ENCODE results near the gene DBX1. TPM values are rescaled to one million over a fixed set of nuclear protein-coding genes. Genes with fewer than 3 reads are reported as not detected.

The DBX1 gene
- total RNA-seq, 1 experiment from 2014 or later = not detected

DNA sequence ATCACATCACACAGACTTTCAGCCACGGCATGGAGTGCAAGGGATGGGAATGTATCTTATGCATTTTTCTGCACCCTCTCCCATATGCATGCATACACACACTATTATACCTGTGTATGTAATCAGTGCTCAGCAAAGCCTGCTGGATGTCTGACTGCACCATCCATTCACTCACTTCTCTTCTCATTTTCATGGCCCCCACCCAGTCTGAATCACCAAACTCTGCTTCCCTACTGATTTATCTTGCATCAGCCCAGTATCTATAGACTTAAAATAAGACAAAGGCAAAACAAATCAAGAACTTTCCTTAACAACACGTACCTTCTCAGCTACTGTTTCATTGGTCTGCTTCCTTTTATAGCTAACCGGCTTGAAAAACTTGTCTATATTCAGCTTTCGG is 21.6 kb downstream of the DBX1 start:
- H3K4me1 ChIP-seq (ENCODE audit: insufficient read depth, low read length) = no peaks in the 10 kb centered on the region
- no peak overlapping the region for H3K9ac ChIP-seq (ENCODE audit: low read length)
- no peaks in the 10 kb centered on the region for H3K9me2 ChIP-seq (replicated peaks; ENCODE audit: low read length)
- intact Hi-C loops (cut with micrococcal nuclease) = no loop called here
- H3K4me2 ChIP-seq (ENCODE audit: low read length) = no peak overlapping the region
- DNase-seq (no peak), ATAC-seq (no peak)
- BruUV-seq (replicated peaks) = no TSS peak
- H3K79me2 ChIP-seq (ENCODE audit: low read length) = no peaks in the 10 kb centered on the region
- POLR2A ChIA-PET (ENCODE audit: unreplicated experiment) = no interaction called here
- TF ChIP-seq EZH2 (IDR thresholded peaks at IDR 0.05; ENCODE audit: low read length, unreplicated experiment) = no peak
- TF ChIP-seq, protein P1, sequence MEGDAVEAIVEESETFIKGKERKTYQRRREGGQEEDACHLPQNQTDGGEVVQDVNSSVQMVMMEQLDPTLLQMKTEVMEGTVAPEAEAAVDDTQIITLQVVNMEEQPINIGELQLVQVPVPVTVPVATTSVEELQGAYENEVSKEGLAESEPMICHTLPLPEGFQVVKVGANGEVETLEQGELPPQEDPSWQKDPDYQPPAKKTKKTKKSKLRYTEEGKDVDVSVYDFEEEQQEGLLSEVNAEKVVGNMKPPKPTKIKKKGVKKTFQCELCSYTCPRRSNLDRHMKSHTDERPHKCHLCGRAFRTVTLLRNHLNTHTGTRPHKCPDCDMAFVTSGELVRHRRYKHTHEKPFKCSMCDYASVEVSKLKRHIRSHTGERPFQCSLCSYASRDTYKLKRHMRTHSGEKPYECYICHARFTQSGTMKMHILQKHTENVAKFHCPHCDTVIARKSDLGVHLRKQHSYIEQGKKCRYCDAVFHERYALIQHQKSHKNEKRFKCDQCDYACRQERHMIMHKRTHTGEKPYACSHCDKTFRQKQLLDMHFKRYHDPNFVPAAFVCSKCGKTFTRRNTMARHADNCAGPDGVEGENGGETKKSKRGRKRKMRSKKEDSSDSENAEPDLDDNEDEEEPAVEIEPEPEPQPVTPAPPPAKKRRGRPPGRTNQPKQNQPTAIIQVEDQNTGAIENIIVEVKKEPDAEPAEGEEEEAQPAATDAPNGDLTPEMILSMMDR (conservative IDR thresholded peaks at IDR 0.05; ENCODE audit: low read depth, low read length) = no peak
- no peak for TF ChIP-seq EZH2phosphoT487 (IDR thresholded peaks at IDR 0.05; ENCODE audit: borderline replicate concordance, low read length)
- H3K4me3 ChIP-seq (ENCODE audit: low read length) = no peak overlapping the region
- no peak overlapping the region for H2AFZ ChIP-seq (ENCODE audit: low read length)
- no peak overlapping the region for H3K27ac ChIP-seq (ENCODE audit: low read length)
- H4K20me1 ChIP-seq (ENCODE audit: low read length) = no peaks in the 10 kb centered on the region
- no peaks in the 10 kb centered on the region for H3K36me3 ChIP-seq (ENCODE audit: low read depth, low read length)
- H3K27me3 ChIP-seq (ENCODE audit: low read length) = 0 out of 2 replicates have a peak, but pooled peaks cover 15% of the 10 kb centered on the region
- CTCF ChIA-PET = no interaction called here
- no peaks in the 10 kb centered on the region for H3F3A ChIP-seq (ENCODE audit: low read length, unreplicated experiment)
- H3K9me3 ChIP-seq (ENCODE audit: low read length) = no peaks in the 10 kb centered on the region

DNA sequence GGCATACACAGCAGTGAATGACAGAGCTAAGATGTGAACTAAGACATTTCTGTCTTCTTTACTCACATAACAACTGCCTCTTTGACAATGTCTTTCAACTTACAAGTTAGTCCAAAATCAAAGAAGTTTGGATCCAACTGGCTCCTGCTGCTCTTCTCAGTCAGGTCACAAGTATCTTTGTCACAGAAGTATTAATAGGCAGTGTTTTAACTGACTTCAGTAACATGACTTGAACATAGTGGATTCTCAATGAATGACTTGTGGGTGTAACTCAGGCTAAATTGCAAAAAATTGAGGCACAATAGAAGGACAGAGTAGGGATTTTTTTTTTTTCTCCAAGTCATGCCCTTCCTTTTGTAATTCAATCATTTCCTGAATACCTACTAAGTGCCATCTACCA is 22.6 kb downstream of the DBX1 start:
- DNase-seq = no peak
- POLR2A ChIA-PET (ENCODE audit: unreplicated experiment) = no interaction called here
- no peaks in the 10 kb centered on the region for H3K79me2 ChIP-seq (ENCODE audit: low read length)
- H3K27me3 ChIP-seq (ENCODE audit: low read length) = 0 out of 2 replicates have a peak, but pooled peaks cover 12% of the 10 kb centered on the region
- TF ChIP-seq, protein P1 (conservative IDR thresholded peaks at IDR 0.05; ENCODE audit: low read depth, low read length) = no peak
- no peaks in the 10 kb centered on the region for H3K9me3 ChIP-seq (ENCODE audit: low read length)
- H3K4me3 ChIP-seq (ENCODE audit: low read length) = no peak overlapping the region
- H3F3A ChIP-seq (ENCODE audit: low read length, unreplicated experiment) = no peaks in the 10 kb centered on the region
- no peak overlapping the region for H3K9ac ChIP-seq (ENCODE audit: low read length)
- no peak overlapping the region for H3K27ac ChIP-seq (ENCODE audit: low read length)
- intact Hi-C loops (cut with micrococcal nuclease) = no loop called here
- CTCF ChIA-PET = no interaction called here
- ATAC-seq = no peak
- H3K9me2 ChIP-seq (replicated peaks; ENCODE audit: low read length) = no peaks in the 10 kb centered on the region
- H2AFZ ChIP-seq (ENCODE audit: low read length) = no peak overlapping the region
- BruUV-seq (replicated peaks) = no TSS peak
- H3K4me1 ChIP-seq (ENCODE audit: insufficient read depth, low read length) = no peaks in the 10 kb centered on the region
- no peaks in the 10 kb centered on the region for H4K20me1 ChIP-seq (ENCODE audit: low read length)
- no peak overlapping the region for H3K4me2 ChIP-seq (ENCODE audit: low read length)
- H3K36me3 ChIP-seq (ENCODE audit: low read depth, low read length) = no peaks in the 10 kb centered on the region

DNA sequence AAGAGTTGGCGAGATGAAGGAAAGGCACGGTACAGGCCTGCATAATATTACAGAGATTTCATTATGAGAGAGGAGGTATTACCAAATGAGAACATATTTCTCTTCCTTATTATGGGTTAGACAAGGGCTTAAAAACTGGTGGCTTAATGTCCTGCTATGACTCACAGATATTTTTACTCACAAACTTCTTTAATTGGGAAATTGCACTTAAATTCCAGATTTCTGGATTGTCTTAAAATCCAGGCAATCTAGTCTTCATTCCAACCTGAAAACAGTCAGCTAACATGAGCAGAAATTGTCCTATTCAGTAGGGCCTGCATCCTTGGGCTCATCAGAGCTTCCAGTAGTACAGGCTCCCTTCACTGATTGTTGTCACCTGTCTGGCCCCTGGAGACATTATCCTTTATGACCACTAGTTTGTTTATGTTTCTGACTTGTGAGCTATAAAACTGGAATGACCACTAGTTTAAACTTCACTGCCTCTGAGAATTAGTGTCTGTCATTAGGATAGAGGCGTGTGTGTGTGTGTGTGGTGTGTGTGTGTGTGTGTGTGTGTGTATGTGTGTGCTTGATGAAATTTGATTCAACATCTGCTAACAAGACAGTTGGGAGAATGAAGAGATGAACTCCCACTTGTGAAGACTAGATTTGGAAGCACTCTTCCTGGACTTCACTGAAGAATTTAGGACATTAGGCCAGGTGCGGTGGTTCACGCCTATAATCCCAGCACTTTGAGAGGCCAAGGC is 25.1 kb downstream of the DBX1 start:
- 0 out of 2 replicates have a peak, but pooled peaks cover 6% of the 10 kb centered on the region for H3K4me1 ChIP-seq (ENCODE audit: insufficient read depth, low read length)
- no peak overlapping the region for H3K9ac ChIP-seq (ENCODE audit: low read length)
- no peaks in the 10 kb centered on the region for H3K36me3 ChIP-seq (ENCODE audit: low read depth, low read length)
- H3K9me2 ChIP-seq (replicated peaks; ENCODE audit: low read length) = no peaks in the 10 kb centered on the region
- no peak overlapping the region for H3K4me3 ChIP-seq (ENCODE audit: low read length)
- BruUV-seq (replicated peaks) = no TSS peak
- H2AFZ ChIP-seq (ENCODE audit: low read length) = no peak overlapping the region
- H3K27me3 ChIP-seq (ENCODE audit: low read length) = no peaks in the 10 kb centered on the region
- ATAC-seq (no peak), DNase-seq (no peak)
- H3K9me3 ChIP-seq (ENCODE audit: low read length) = no peaks in the 10 kb centered on the region
- H4K20me1 ChIP-seq (ENCODE audit: low read length) = no peaks in the 10 kb centered on the region
- no peaks in the 10 kb centered on the region for H3F3A ChIP-seq (ENCODE audit: low read length, unreplicated experiment)
- TF ChIP-seq, protein P1 (conservative IDR thresholded peaks at IDR 0.05; ENCODE audit: low read depth, low read length) = no peak
- TF ChIP-seq EZH2 (IDR thresholded peaks at IDR 0.05; ENCODE audit: low read length, unreplicated experiment) (no peak), EZH2phosphoT487 (IDR thresholded peaks at IDR 0.05; ENCODE audit: borderline replicate concordance, low read length) (no peak)
- CTCF ChIA-PET = interaction anchor here (0.6 kb wide), 6 partner anchors 30 to 789 kb away, joined by 3 to 7 read pairs (median 3); no protein-coding TSS in a partner anchor
- H3K4me2 ChIP-seq (ENCODE audit: low read length) = no peak overlapping the region
- H3K27ac ChIP-seq (ENCODE audit: low read length) = no peak overlapping the region
- H3K79me2 ChIP-seq (ENCODE audit: low read length) = no peaks in the 10 kb centered on the region
- POLR2A ChIA-PET (ENCODE audit: unreplicated experiment) = no interaction called here
- intact Hi-C loops (cut with micrococcal nuclease) = no loop called here

Measured in PC-3 (cell line).